WTC11 (cell line): Measurements from ENCODE around the gene RCOR3. TPM values are rescaled to one million over a fixed set of nuclear protein-coding genes. Genes with fewer than 3 reads are reported as not detected.

ENCODE experiments used
- ATAC-seq: fragments of 200-7000 bp; cut with Tn5 transposase; 2 replicates; pipeline ENCODE4 v1.10.0; 2021; ENCODE audit warnings: mild to moderate bottlenecking, moderate library complexity
- Bru-seq: library from RNA; stranded (reverse); fragments of 400-500 nt; gene quantifications from one replicate; lab custom pipeline; 2021; lab: Mats Ljungman, UMichigan
- CTCF ChIA-PET: fragments of 300-600 bp; sonication (Branson Sonifier 250); formaldehyde crosslinking; loops from one replicate; lab custom pipeline; 2021; ENCODE audit warnings: antibody characterized with exemption; lab: Charles Lee
- POLR2A ChIA-PET: fragments of 350-600 bp; sonication (Branson Sonifier 250); formaldehyde crosslinking; loops from one replicate; lab custom pipeline; 2021; ENCODE audit warnings: antibody characterized with exemption; lab: Charles Lee
- DNase-seq: peaks from one replicate; pipeline ENCODE4 v3.0.0; 2021; ENCODE audit warnings: low spot score
- H3K27ac Mint-ChIP-seq: 2 replicates; pipeline ENCODE4 v1.8.0; 2021; ENCODE audit warnings: mixed read lengths
- H3K27me3 Mint-ChIP-seq: 2 replicates; pipeline ENCODE4 v1.8.0; 2021; ENCODE audit warnings: low read depth, mild to moderate bottlenecking, moderate library complexity, mixed read lengths
- H3K36me3 Mint-ChIP-seq: 2 replicates; pipeline ENCODE4 v1.8.0; 2021; ENCODE audit warnings: mixed read lengths
- H3K4me1 Mint-ChIP-seq: 2 replicates; pipeline ENCODE4 v1.8.0; 2022; ENCODE audit warnings: mixed read lengths
- H3K4me3 Mint-ChIP-seq: 2 replicates; pipeline ENCODE4 v1.8.0; 2021; ENCODE audit warnings: mild to moderate bottlenecking, moderate library complexity, mixed read lengths
- H3K9me3 Mint-ChIP-seq: 2 replicates; pipeline ENCODE4 v1.8.0; 2021; ENCODE audit warnings: mixed read lengths
- CDX4 ChIP-seq: fragments of 250-450 bp; sonication (Bioruptor Pico); IDR thresholded peaks from 2 replicates; pipeline ENCODE4 v1.9.0; 2021; ENCODE audit warnings: moderate library complexity, mild to moderate bottlenecking, inconsistent platforms, borderline replicate concordance
- FOXJ3 ChIP-seq: sonication (generic); formaldehyde crosslinking; IDR thresholded peaks from 2 replicates; pipeline ENCODE4 v1.9.0; 2021; ENCODE audit warnings: missing genetic modification reagents, mild to moderate bottlenecking, borderline replicate concordance
- JAZF1 ChIP-seq: fragments of 250-450 bp; sonication (Bioruptor Pico); IDR thresholded peaks from 2 replicates; pipeline ENCODE4 v1.9.0; 2021; ENCODE audit warnings: moderate library complexity, mild to moderate bottlenecking, inconsistent platforms
- JUN ChIP-seq: sonication (generic); formaldehyde crosslinking; IDR thresholded peaks from 2 replicates; pipeline ENCODE4 v1.8.0; 2023; ENCODE audit warnings: mild to moderate bottlenecking, missing genetic modification reagents
- KAT7 ChIP-seq: sonication (generic); formaldehyde crosslinking; IDR thresholded peaks from 2 replicates; pipeline ENCODE4 v1.8.1; 2023; ENCODE audit warnings: missing genetic modification reagents, mild to moderate bottlenecking, borderline replicate concordance
- MAX ChIP-seq: sonication (generic); formaldehyde crosslinking; IDR thresholded peaks from 2 replicates; pipeline ENCODE4 v1.8.0; 2022; ENCODE audit warnings: mild to moderate bottlenecking, missing genetic modification reagents
- MLX ChIP-seq: sonication (generic); formaldehyde crosslinking; IDR thresholded peaks from 2 replicates; pipeline ENCODE4 v1.8.1; 2023; ENCODE audit warnings: mild to moderate bottlenecking, missing genetic modification reagents, moderate library complexity
- MYBL2 ChIP-seq: sonication (generic); formaldehyde crosslinking; IDR thresholded peaks from 2 replicates; pipeline ENCODE4 v1.8.1; 2023; ENCODE audit warnings: mild to moderate bottlenecking, moderate library complexity, missing genetic modification reagents
- OVOL2 ChIP-seq: fragments of 250-450 bp; sonication (Bioruptor Pico); IDR thresholded peaks from 2 replicates; pipeline ENCODE4 v1.9.0; 2021; ENCODE audit warnings: mild to moderate bottlenecking, borderline replicate concordance
- PREB ChIP-seq: sonication (generic); formaldehyde crosslinking; IDR thresholded peaks from 2 replicates; pipeline ENCODE4 v1.8.1; 2022; ENCODE audit warnings: mild to moderate bottlenecking, missing genetic modification reagents, moderate library complexity, borderline replicate concordance
- PRRX2 ChIP-seq: fragments of 250-450 bp; sonication (Bioruptor Pico); IDR thresholded peaks from 2 replicates; pipeline ENCODE4 v1.8.0; 2021; ENCODE audit warnings: mild to moderate bottlenecking
- RELA ChIP-seq: sonication (generic); formaldehyde crosslinking; IDR thresholded peaks from 2 replicates; pipeline ENCODE4 v1.8.1; 2022; ENCODE audit warnings: missing genetic modification reagents, mild to moderate bottlenecking, borderline replicate concordance
- TCF7 ChIP-seq: sonication (generic); formaldehyde crosslinking; IDR thresholded peaks from 2 replicates; pipeline ENCODE4 v1.8.0; 2022; ENCODE audit warnings: mild to moderate bottlenecking, low read depth, missing genetic modification reagents, moderate library complexity
- TEAD4 ChIP-seq: sonication (generic); formaldehyde crosslinking; IDR thresholded peaks from 2 replicates; pipeline ENCODE4 v1.8.0; 2022; ENCODE audit warnings: mild to moderate bottlenecking, missing genetic modification reagents
- USF2 ChIP-seq: sonication (generic); formaldehyde crosslinking; IDR thresholded peaks from 2 replicates; pipeline ENCODE4 v1.8.1; 2023; ENCODE audit warnings: mild to moderate bottlenecking, missing genetic modification reagents, moderate library complexity
- ZMAT4 ChIP-seq: fragments of 250-450 bp; sonication (Bioruptor Pico); IDR thresholded peaks from 2 replicates; pipeline ENCODE4 v1.9.0; 2021; ENCODE audit warnings: mild to moderate bottlenecking
- ZNF121 ChIP-seq: sonication (generic); formaldehyde crosslinking; IDR thresholded peaks from 2 replicates; pipeline ENCODE4 v1.8.0; 2023; ENCODE audit warnings: missing genetic modification reagents
- ZNF396 ChIP-seq: fragments of 250-450 bp; sonication (Bioruptor Pico); IDR thresholded peaks from 2 replicates; pipeline ENCODE4 v1.8.0; 2021; ENCODE audit warnings: mild to moderate bottlenecking, moderate library complexity, borderline replicate concordance
- ZNF671 ChIP-seq: fragments of 250-450 bp; sonication (Bioruptor Pico); IDR thresholded peaks from 2 replicates; pipeline ENCODE4 v1.8.0; 2021; ENCODE audit warnings: mild to moderate bottlenecking
- long read RNA-seq, 3 experiments: library from RNA in 1 of 3; library from capped mRNA in 1 of 3; library from polyadenylated mRNA in 1 of 3; unstranded in 2 of 3; stranded (forward) in 1 of 3; transcript quantifications; one replicate each; pipeline ENCODE4 v2.0.0, GENCODE V29; 2021
- total RNA-seq: library from RNA; stranded (reverse); gene quantifications from 3 replicates; pipeline ENCODE4 v1.2.3, GENCODE V29; 2021
- TF ChIP-seq, protein P1 (sequence below): fragments of 250-450 bp; sonication (Bioruptor Pico); conservative IDR thresholded peaks from 2 replicates; pipeline ENCODE4 v1.9.0; 2021; ENCODE audit warnings: mild to moderate bottlenecking
- TF ChIP-seq, protein P2 (sequence below): sonication (generic); formaldehyde crosslinking; conservative IDR thresholded peaks from 2 replicates; pipeline ENCODE4 v1.8.1; 2023; ENCODE audit warnings: mild to moderate bottlenecking, low read depth, missing genetic modification reagents, moderate library complexity
- TF ChIP-seq, protein P3 (sequence below): sonication (generic); formaldehyde crosslinking; IDR thresholded peaks from 2 replicates; pipeline ENCODE4 v1.8.1; 2022; ENCODE audit warnings: low read depth, missing genetic modification reagents, borderline replicate concordance

Gene RCOR3
- total RNA-seq (28.3 to 35.9 TPM (median 30.6 TPM) in 3 replicates), Bru-seq, nascent RNA (percentile 89 among the genes with signal in this experiment)
- long read RNA-seq, experiment 1, transcript RCOR3-203 (12 exons, 2,041 nt): major isoform, 16 of 77 reads
- long read RNA-seq, experiment 1, transcript RCOR3-204 (11 exons, 1,827 nt): minor isoform, 8 of 77 reads
- long read RNA-seq, experiment 1, partial matches to known transcripts: 13 of 77 reads
- long read RNA-seq, experiment 1, other reads (novel, unspliced or antisense): 38 of 77 reads
- long read RNA-seq, experiment 2, partial matches to known transcripts: 2 of 14 reads
- long read RNA-seq, experiment 2, other reads (novel, unspliced or antisense): 11 of 14 reads
- long read RNA-seq, experiment 3, transcript RCOR3-204 (11 exons, 1,827 nt): major isoform, 7 of 8 reads
- long read RNA-seq, experiment 3, partial matches to known transcripts: 0 of 8 reads
- long read RNA-seq, experiment 3, other reads (novel, unspliced or antisense): 1 of 8 reads

- CTCF ChIA-PET: interaction anchor here (0.5 to 1.4 kb wide), 10 partner anchors 9 to 1056 kb away, joined by 3 to 11 read pairs (median 4); partner anchors contain the start of genes KCNH1 and TRAF5
- H3K27ac Mint-ChIP-seq: peak within 1 kb of the TSS; percentile 97
- H3K9me3 Mint-ChIP-seq: no peaks in the 10 kb centered on the region
- ATAC-seq: peak; percentile 71
- no peaks in the 10 kb centered on the region for H3K27me3 Mint-ChIP-seq
- peaks cover 28% of the 10 kb centered on the region for H3K4me1 Mint-ChIP-seq
- peaks cover 15% of the 10 kb centered on the region for H3K36me3 Mint-ChIP-seq
- H3K4me3 Mint-ChIP-seq: peak within 1 kb of the TSS; percentile 81
- POLR2A ChIA-PET: interaction anchor here (0.7 to 1.4 kb wide), 3 partner anchors 10 to 385 kb away, joined by 3 to 6 read pairs (median 3); no protein-coding TSS in a partner anchor
- DNase-seq: peak; percentile 94
- TF ChIP-seq, protein P1, sequence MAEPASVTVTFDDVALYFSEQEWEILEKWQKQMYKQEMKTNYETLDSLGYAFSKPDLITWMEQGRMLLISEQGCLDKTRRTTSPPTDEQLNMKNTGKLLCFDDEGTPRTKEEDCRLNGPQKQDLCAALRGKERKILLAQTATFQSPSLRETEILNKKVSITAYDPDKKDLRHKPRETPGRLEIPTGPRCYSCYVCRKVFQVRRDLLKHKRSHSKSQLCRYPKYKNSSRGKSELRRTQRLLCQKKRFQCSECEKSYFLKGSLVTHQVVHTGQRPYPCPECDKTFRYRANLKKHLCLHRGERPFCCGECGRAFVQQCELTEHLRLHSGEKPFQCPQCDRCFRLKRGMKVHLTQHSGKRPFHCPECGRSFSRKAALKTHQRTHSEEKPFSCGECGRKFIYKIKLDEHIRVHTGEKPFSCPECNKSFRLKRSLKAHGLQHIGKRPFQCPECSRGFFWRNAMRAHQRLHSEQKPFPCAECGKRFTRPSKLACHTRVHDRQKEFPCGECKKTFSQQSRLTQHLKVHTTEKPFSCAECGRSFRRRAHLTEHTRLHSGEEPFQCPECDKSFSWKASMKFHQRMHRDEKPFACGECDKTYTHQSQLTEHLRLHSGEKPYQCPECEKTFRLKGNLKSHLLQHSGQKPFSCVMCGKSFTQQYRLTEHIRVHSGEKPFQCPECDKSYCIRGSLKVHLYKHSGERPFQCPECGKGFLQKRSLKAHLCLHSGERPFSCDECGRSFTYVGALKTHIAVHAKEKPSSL (CRISPR knock-in tag): no peak
- peak; percentile 83 for TF ChIP-seq JUN (CRISPR knock-in tag)
- no peak for TF ChIP-seq ZNF396
- TF ChIP-seq, protein P2, sequence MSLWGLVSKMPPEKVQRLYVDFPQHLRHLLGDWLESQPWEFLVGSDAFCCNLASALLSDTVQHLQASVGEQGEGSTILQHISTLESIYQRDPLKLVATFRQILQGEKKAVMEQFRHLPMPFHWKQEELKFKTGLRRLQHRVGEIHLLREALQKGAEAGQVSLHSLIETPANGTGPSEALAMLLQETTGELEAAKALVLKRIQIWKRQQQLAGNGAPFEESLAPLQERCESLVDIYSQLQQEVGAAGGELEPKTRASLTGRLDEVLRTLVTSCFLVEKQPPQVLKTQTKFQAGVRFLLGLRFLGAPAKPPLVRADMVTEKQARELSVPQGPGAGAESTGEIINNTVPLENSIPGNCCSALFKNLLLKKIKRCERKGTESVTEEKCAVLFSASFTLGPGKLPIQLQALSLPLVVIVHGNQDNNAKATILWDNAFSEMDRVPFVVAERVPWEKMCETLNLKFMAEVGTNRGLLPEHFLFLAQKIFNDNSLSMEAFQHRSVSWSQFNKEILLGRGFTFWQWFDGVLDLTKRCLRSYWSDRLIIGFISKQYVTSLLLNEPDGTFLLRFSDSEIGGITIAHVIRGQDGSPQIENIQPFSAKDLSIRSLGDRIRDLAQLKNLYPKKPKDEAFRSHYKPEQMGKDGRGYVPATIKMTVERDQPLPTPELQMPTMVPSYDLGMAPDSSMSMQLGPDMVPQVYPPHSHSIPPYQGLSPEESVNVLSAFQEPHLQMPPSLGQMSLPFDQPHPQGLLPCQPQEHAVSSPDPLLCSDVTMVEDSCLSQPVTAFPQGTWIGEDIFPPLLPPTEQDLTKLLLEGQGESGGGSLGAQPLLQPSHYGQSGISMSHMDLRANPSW (CRISPR knock-in tag): no peak
- TF ChIP-seq MYBL2 (CRISPR knock-in tag): no peak
- TF ChIP-seq TCF7 (CRISPR knock-in tag): no peak
- no peak for TF ChIP-seq USF2 (CRISPR knock-in tag)
- TF ChIP-seq KAT7: no peak
- no peak for TF ChIP-seq JAZF1
- TF ChIP-seq PREB: no peak
- no peak for TF ChIP-seq CDX4 (CRISPR knock-in tag)
- TF ChIP-seq MLX: no peak
- 0 out of 2 replicates have a peak, but pooled peaks have one; percentile 47 for TF ChIP-seq ZMAT4 (CRISPR knock-in tag)
- no peak for TF ChIP-seq FOXJ3 (CRISPR knock-in tag)
- TF ChIP-seq ZNF121: no peak
- TF ChIP-seq ZNF671 (CRISPR knock-in tag): no peak
- TF ChIP-seq OVOL2: no peak
- TF ChIP-seq, protein P3, sequence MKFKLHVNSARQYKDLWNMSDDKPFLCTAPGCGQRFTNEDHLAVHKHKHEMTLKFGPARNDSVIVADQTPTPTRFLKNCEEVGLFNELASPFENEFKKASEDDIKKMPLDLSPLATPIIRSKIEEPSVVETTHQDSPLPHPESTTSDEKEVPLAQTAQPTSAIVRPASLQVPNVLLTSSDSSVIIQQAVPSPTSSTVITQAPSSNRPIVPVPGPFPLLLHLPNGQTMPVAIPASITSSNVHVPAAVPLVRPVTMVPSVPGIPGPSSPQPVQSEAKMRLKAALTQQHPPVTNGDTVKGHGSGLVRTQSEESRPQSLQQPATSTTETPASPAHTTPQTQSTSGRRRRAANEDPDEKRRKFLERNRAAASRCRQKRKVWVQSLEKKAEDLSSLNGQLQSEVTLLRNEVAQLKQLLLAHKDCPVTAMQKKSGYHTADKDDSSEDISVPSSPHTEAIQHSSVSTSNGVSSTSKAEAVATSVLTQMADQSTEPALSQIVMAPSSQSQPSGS (CRISPR knock-in tag): no peak
- TF ChIP-seq TEAD4 (CRISPR knock-in tag): peak; percentile 54
- TF ChIP-seq RELA (CRISPR knock-in tag): no peak
- TF ChIP-seq PRRX2: 0 out of 2 replicates have a peak, but pooled peaks have one; percentile 28
- TF ChIP-seq MAX (CRISPR knock-in tag): peak; percentile 83
Observed at GRCh38 chr1:211258756-211259637, at the start of gene RCOR3. Gene RCOR3, plus strand, starts transcription at chr1:211259366. Its CDS starts 195 bp downstream, at chr1:211259561.
